ENCODE data around the gene SIT1.

SIT1 gene

DNA sequence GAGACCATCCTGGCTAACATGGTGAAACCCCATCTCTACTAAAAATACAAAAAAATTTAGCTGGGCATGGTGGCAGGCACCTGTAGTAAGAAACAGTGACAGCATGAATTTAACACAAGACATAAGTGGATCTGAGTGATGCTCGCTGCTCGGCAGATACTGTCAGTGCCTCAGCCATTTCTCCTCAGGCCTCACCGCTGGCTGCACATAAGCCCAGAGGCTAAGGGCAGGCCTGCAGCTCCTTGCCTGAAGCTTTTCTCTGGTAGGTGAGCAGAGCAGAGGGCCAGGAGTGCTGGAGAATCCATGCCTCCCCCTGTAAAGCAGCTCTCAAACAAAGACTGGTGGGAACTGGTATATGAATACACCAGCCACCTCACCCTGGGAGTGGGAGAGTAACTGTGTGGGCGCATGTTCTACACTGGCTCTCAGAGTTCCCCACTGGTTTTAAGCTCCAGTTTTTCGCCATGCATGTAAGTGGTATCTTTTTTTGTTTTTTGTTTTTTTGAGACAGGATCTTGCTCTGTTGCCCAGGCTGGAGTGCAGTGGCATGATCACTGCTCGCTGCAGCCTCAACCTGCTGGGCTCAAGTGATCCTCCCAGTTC, 22.2 kb downstream of the SIT1 start:
- H3K36me3 Mint-ChIP-seq (ENCODE audit: low read depth), result peaks cover 3% of the 10 kb centered on the region
- TF ChIP-seq, protein P1, sequence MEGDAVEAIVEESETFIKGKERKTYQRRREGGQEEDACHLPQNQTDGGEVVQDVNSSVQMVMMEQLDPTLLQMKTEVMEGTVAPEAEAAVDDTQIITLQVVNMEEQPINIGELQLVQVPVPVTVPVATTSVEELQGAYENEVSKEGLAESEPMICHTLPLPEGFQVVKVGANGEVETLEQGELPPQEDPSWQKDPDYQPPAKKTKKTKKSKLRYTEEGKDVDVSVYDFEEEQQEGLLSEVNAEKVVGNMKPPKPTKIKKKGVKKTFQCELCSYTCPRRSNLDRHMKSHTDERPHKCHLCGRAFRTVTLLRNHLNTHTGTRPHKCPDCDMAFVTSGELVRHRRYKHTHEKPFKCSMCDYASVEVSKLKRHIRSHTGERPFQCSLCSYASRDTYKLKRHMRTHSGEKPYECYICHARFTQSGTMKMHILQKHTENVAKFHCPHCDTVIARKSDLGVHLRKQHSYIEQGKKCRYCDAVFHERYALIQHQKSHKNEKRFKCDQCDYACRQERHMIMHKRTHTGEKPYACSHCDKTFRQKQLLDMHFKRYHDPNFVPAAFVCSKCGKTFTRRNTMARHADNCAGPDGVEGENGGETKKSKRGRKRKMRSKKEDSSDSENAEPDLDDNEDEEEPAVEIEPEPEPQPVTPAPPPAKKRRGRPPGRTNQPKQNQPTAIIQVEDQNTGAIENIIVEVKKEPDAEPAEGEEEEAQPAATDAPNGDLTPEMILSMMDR (IDR thresholded peaks at IDR 0.05), result no peak
- DNase-seq, result no peak
- H3K9me3 Mint-ChIP-seq, result peaks cover 4% of the 10 kb centered on the region
- H3K4me3 Mint-ChIP-seq, result no peak overlapping the region
- H3K4me1 Mint-ChIP-seq, result peaks cover 3% of the 10 kb centered on the region
- no peak overlapping the region for H3K27ac Mint-ChIP-seq
- peaks cover under 1% of the 10 kb centered on the region for H3K27me3 Mint-ChIP-seq (ENCODE audit: low read depth, poor library complexity)

GRCh38 chr9:35627575-35627974, 23.2 kb downstream of the SIT1 start:
- TF ChIP-seq, protein P1 (IDR thresholded peaks at IDR 0.05), result no peak
- Mint-ChIP-seq H3K4me3 (no peak overlapping the region), H3K27me3 (ENCODE audit: low read depth, poor library complexity) (no peaks in the 10 kb centered on the region), H3K4me1 (no peaks in the 10 kb centered on the region), H3K27ac (no peak overlapping the region), H3K9me3 (no peaks in the 10 kb centered on the region), H3K36me3 (ENCODE audit: low read depth) (no peaks in the 10 kb centered on the region)
- DNase-seq, result no peak

DNA sequence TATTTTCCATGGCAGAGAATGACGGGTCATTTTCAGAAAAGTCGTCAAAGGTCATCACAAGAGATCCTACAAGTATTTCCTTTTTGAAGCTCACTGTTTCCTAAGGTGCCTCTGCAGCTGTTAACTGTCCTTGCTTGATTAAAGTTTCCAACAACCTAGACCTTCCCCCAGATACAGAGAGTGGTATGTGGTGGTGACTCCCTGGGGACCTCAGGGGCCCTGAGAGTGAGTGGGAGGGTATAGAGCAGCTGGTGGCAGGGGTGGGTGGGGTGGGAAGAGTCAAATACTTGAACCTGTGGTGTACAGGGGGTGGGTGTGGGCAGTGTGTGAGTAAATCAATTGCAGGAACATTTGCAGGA, 31.0 kb downstream of the SIT1 start:
- Mint-ChIP-seq H3K27ac (no peak overlapping the region), H3K9me3 (no peaks in the 10 kb centered on the region), H3K27me3 (ENCODE audit: low read depth, poor library complexity) (peaks cover 58% of the 10 kb centered on the region), H3K36me3 (ENCODE audit: low read depth) (no peaks in the 10 kb centered on the region), H3K4me3 (no peak overlapping the region), H3K4me1 (peaks cover 23% of the 10 kb centered on the region)
- DNase-seq, result no peak
- TF ChIP-seq, protein P1 (IDR thresholded peaks at IDR 0.05), result no peak

GRCh38 chr9:35618854-35619799, 31.6 kb downstream of the SIT1 start:
- peaks cover 64% of the 10 kb centered on the region for H3K27me3 Mint-ChIP-seq (ENCODE audit: low read depth, poor library complexity)
- TF ChIP-seq, protein P1 (IDR thresholded peaks at IDR 0.05), result no peak
- no peak for DNase-seq
- H3K36me3 Mint-ChIP-seq (ENCODE audit: low read depth), result no peaks in the 10 kb centered on the region
- H3K9me3 Mint-ChIP-seq, result no peaks in the 10 kb centered on the region
- no peak overlapping the region for H3K4me3 Mint-ChIP-seq
- peaks cover 23% of the 10 kb centered on the region for H3K4me1 Mint-ChIP-seq
- H3K27ac Mint-ChIP-seq, result no peak overlapping the region

DNA sequence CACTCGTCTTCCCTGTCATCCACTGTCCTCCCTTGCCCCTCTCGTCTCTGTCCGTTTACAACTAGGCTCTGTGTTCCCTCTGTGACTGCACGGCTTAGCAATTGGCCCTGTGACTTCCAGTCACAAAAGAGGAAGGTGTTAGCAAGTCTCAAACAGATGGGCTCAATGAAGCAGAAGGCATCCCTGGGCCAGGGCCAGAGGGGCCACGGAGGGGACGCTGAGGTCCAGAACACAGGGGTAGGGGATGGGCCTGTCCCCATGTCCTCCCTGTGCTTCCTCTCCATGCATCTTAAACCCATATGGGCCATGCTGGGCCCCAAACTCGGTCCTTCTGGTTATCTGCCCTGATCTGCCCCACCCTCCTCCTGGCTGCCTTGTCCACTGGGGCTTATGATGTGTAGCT, 32.4 kb downstream of the SIT1 start, which contains the start of gene CD72:
TSS of gene CD72 (minus strand) at position 89 of the 403 bp plus-strand sequence. CDS start 110 bp downstream, outside the sequence.
- H3K36me3 Mint-ChIP-seq (ENCODE audit: low read depth), result no peaks in the 10 kb centered on the region
- no peaks in the 10 kb centered on the region for H3K9me3 Mint-ChIP-seq
- peaks cover 23% of the 10 kb centered on the region for H3K4me1 Mint-ChIP-seq
- TF ChIP-seq, protein P1 (IDR thresholded peaks at IDR 0.05), result no peak
- no peak for DNase-seq
- H3K27ac Mint-ChIP-seq, result no peak within 1 kb of the TSS
- H3K4me3 Mint-ChIP-seq, result peak within 1 kb of the TSS; percentile 77
- peaks cover 72% of the 10 kb centered on the region for H3K27me3 Mint-ChIP-seq (ENCODE audit: low read depth, poor library complexity)

Measured in nephron progenitor cell (in vitro differentiated cells).